Middle frontal gyrus (tissue), 1 donor: ENCODE data around the gene GNL2.
"Not testable (repeated sequence)": the region's sequence is repeated elsewhere in the genome, so short reads cannot be mapped to it uniquely, and the experiment has no call there.

Experiments used
- DNase-seq: peaks from one replicate; pipeline ENCODE4 v3.0.0-alpha.2; 2015; ENCODE audit warnings: low spot score; ENCODE audit errors: extremely low spot score

GNL2 gene

GRCh38 chr1:37609002-37609401 lies 13.3 kb upstream of the GNL2 start:
- DNase-seq, result no peak

GRCh38 chr1:37606481-37607263 lies 10.9 kb upstream of the GNL2 start:
- no peak for DNase-seq

- no peak for DNase-seq
Observed at GRCh38 chr1:37605806-37606474, 10.2 kb upstream of the GNL2 start.

- DNase-seq, result no peak
Observed at GRCh38 chr1:37605061-37605650, 9.4 kb upstream of the GNL2 start.

- no peak for DNase-seq
Observed at GRCh38 chr1:37602750-37603694, 7.3 kb upstream of the GNL2 start.

- DNase-seq, result no peak
Observed at GRCh38 chr1:37601441-37601840, 5.7 kb upstream of the GNL2 start.

GRCh38 chr1:37599940-37600339 lies 4.2 kb upstream of the GNL2 start:
- no peak for DNase-seq

GRCh38 chr1:37596182-37596667 lies 488 bp upstream of the GNL2 start:
- DNase-seq, result no peak

GRCh38 chr1:37593726-37594125 lies 2.0 kb downstream of the GNL2 start:
- DNase-seq, result no peak

- no peak for DNase-seq
Observed at GRCh38 chr1:37588939-37589338, 6.8 kb downstream of the GNL2 start.

GRCh38 chr1:37584544-37584943 lies 11.2 kb downstream of the GNL2 start:
- not testable (repeated sequence) for DNase-seq

- DNase-seq, result no peak
Observed at GRCh38 chr1:37575692-37576091, 20.0 kb downstream of the GNL2 start.

- DNase-seq, result no peak
Observed at GRCh38 chr1:37574834-37575480, 20.8 kb downstream of the GNL2 start.

GRCh38 chr1:37570528-37571334 lies 25.0 kb downstream of the GNL2 start:
- no peak for DNase-seq

- no peak for DNase-seq
Observed at GRCh38 chr1:37567023-37567422, 28.7 kb downstream of the GNL2 start.

- DNase-seq, result no peak
Observed at GRCh38 chr1:37564892-37565291, 30.8 kb downstream of the GNL2 start.

- no peak for DNase-seq
Observed at GRCh38 chr1:37562984-37563383, 32.8 kb downstream of the GNL2 start.

- no peak for DNase-seq
Observed at GRCh38 chr1:37561133-37562132, 34.3 kb downstream of the GNL2 start.
